Stimulated activated CD8-positive, alpha-beta memory T cell treated with anti-CD3 and anti-CD28 coated beads, Interleukin-7, amount 100 ng/mL, for 1 hour (primary cell): Measurements from ENCODE around the gene MRFAP1L1.
"Not testable (repeated sequence)": the region's sequence is repeated elsewhere in the genome, so short reads cannot be mapped to it uniquely, and the experiment has no call there.

Experiments used
- DNase-seq, 2 donors: peaks; one replicate each; pipeline ENCODE4 v3.0.0-alpha.2; 2020; ENCODE audit warnings: low read depth in 2 of 2

MRFAP1L1 gene

GRCh38 chr4:6734165-6734786 is 24.6 kb upstream of the MRFAP1L1 start:
- no peak for DNase-seq

GRCh38 chr4:6733358-6734164 is 23.9 kb upstream of the MRFAP1L1 start:
- DNase-seq, result no peak

GRCh38 chr4:6732441-6733357 is 23.0 kb upstream of the MRFAP1L1 start:
- no peak for DNase-seq

- DNase-seq, result no peak
Observed at GRCh38 chr4:6731780-6732179, 22.1 kb upstream of the MRFAP1L1 start.

- no peak for DNase-seq
Observed at GRCh38 chr4:6731318-6731675, 21.6 kb upstream of the MRFAP1L1 start.

- DNase-seq, result no peak
Observed at GRCh38 chr4:6730603-6731317, 21.1 kb upstream of the MRFAP1L1 start.

GRCh38 chr4:6728320-6729029 is 18.8 kb upstream of the MRFAP1L1 start:
- DNase-seq, result no peak

- DNase-seq, result no peak
Observed at GRCh38 chr4:6727943-6728250, 18.2 kb upstream of the MRFAP1L1 start.

- DNase-seq, result no peak
Observed at GRCh38 chr4:6727081-6727942, 17.6 kb upstream of the MRFAP1L1 start.

- DNase-seq, result not testable (repeated sequence)
Observed at GRCh38 chr4:6725427-6725961, 15.8 kb upstream of the MRFAP1L1 start.

- no peak for DNase-seq
Observed at GRCh38 chr4:6724421-6725111, 14.9 kb upstream of the MRFAP1L1 start.

GRCh38 chr4:6723851-6724250 is 14.2 kb upstream of the MRFAP1L1 start:
- DNase-seq, result no peak

- DNase-seq, result no peak
Observed at GRCh38 chr4:6722891-6723290, 13.2 kb upstream of the MRFAP1L1 start.

GRCh38 chr4:6721121-6721520 is 11.5 kb upstream of the MRFAP1L1 start:
- DNase-seq, result no peak

GRCh38 chr4:6720202-6720699 is 10.6 kb upstream of the MRFAP1L1 start:
- peak; percentile 61 to 79 for DNase-seq

- DNase-seq, result no peak
Observed at GRCh38 chr4:6719611-6720179, 10.0 kb upstream of the MRFAP1L1 start.

- no peak for DNase-seq
Observed at GRCh38 chr4:6718932-6719610, 9.4 kb upstream of the MRFAP1L1 start.

GRCh38 chr4:6716958-6717655 is 7.4 kb upstream of the MRFAP1L1 start:
- DNase-seq, result no peak
